ENCODE results near the gene KCTD16.

- TF ChIP-seq, protein P1, sequence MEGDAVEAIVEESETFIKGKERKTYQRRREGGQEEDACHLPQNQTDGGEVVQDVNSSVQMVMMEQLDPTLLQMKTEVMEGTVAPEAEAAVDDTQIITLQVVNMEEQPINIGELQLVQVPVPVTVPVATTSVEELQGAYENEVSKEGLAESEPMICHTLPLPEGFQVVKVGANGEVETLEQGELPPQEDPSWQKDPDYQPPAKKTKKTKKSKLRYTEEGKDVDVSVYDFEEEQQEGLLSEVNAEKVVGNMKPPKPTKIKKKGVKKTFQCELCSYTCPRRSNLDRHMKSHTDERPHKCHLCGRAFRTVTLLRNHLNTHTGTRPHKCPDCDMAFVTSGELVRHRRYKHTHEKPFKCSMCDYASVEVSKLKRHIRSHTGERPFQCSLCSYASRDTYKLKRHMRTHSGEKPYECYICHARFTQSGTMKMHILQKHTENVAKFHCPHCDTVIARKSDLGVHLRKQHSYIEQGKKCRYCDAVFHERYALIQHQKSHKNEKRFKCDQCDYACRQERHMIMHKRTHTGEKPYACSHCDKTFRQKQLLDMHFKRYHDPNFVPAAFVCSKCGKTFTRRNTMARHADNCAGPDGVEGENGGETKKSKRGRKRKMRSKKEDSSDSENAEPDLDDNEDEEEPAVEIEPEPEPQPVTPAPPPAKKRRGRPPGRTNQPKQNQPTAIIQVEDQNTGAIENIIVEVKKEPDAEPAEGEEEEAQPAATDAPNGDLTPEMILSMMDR (IDR thresholded peaks at IDR 0.05), result no peak
- TF ChIP-seq POLR2A (IDR thresholded peaks at IDR 0.05), result no peak
Observed at GRCh38 chr5:144473650-144474049, 303.0 kb downstream of the KCTD16 start.

All from uterus (tissue), 2 donors.